ENCODE results near the gene WDR72.
"Not testable (repeated sequence)": the region's sequence is repeated elsewhere in the genome, so short reads cannot be mapped to it uniquely, and the experiment has no call there.

The WDR72 gene

DNA sequence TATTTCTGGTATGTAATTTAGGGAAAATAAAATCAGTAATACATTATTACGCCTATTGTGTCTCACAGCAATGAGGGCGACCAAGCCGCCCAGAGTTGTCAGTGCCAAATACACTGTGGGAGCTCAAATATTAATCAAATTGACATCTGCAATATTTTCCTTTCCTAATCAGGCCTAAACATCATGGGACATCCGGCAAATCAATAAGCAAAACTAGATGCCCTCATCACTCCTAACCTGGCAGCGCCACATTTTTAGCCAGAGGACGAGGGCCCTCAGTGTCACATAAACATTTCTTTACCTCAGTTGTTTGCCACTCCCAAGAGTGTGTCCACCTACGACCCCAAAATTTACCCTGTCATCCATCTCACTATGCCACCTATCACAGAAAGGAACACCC, 64.1 kb downstream of the WDR72 start:
- DNase-seq, result no peak

DNA sequence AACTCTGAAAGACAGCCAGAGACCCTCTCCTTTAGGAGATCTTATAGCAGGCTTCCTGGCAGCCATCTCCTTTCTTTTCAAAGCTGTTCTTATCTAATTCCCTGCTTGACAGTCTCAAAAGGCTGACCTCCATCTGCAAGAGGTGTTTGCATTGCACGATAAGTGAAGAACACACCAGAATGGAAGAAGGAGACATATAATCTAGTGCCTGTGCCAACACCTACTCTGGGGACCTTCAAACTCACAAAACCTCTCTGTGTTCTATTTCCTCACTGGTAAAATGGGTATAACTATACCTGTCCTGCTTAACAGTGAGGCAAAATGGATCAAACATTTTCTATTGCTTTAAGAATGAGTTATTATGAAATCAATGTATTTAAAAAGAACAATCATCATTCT, 65.0 kb downstream of the WDR72 start:
- DNase-seq, result no peak

- DNase-seq, result no peak
These were observed 65.6 kb downstream of the WDR72 start for GRCh38 chr15:53693729-53694475.

DNA sequence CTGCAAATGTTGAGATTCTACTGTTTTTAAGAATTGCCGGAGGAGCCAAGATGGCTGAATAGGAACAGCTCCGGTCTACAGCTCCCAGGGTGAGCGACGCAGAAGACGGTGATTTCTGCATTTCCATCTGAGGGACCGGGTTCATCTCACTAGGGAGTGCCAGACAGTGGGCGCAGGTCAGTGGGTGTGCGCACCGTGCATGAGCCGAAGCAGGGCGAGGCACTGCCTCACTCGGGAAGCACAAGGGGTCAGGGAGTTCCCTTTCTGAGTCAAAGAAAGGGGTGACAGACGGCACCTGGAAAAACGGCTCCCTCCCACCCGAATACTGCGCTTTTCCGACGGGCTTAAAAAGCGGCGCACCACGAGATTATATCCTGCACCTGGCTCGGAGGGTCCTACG, 75.3 kb downstream of the WDR72 start:
- not testable (repeated sequence) for DNase-seq

DNA sequence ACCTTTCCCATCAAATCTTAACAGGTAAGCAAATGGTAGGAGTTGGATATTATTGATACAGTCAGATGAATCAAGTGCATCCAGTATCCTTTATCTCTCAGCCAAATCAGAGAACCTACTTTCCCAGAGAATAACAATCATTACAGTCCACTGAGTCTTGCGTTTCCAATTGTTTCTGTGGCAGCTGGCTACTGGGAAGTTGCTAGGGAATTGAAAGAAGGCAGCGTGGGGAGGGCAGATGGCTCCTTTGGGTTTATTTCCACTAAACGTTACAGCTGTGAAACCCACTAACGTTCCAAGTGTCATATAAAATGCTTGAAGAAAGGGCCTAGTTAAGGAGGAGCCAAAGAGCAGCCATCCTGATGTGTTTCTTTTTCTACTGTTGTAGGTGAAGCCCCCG, 78.4 kb downstream of the WDR72 start:
- no peak for DNase-seq

DNA sequence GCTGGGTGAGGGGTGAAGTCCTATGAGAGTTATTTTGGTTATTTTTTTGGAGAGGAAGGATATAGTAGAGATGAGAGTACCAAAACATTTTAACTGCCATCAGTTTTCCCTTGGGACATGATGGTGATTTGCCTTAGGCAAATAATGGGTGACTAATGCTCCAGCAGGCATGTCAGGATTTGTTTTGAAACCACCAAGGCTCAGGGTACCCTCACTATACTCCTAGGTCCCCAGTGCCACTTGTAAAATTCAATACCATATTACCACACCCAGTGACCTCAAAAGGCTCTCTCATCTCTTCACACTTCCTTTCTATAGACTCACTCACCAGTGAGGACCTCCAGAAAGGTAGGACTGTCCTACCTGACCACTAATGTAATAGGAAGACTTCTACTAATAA, 83.6 kb downstream of the WDR72 start:
- no peak for DNase-seq

DNA sequence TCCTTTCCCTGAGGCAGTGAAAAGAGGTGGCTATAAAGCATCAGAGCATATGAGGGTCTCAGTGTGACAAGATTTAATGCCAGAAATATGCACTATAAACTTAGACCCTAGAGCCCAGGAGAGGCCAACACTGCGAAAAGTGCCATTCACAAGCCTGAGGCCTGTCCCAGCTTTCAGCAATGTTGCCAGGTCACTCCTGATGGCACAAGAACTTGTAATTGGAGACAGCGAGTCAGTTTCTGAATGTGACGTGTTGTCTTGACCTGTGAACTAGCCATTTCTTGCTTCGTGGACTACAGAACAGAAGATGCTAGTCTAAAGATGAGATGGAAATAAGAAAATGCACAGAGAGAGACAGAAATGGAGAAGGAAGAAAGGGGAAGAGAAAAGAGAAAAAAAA, 87.9 kb downstream of the WDR72 start:
- no peak for DNase-seq

- DNase-seq, result no peak
These were observed 88.8 kb downstream of the WDR72 start for GRCh38 chr15:53670701-53671100.

GRCh38 chr15:53665930-53666329, 93.5 kb downstream of the WDR72 start:
- DNase-seq, result no peak

DNA sequence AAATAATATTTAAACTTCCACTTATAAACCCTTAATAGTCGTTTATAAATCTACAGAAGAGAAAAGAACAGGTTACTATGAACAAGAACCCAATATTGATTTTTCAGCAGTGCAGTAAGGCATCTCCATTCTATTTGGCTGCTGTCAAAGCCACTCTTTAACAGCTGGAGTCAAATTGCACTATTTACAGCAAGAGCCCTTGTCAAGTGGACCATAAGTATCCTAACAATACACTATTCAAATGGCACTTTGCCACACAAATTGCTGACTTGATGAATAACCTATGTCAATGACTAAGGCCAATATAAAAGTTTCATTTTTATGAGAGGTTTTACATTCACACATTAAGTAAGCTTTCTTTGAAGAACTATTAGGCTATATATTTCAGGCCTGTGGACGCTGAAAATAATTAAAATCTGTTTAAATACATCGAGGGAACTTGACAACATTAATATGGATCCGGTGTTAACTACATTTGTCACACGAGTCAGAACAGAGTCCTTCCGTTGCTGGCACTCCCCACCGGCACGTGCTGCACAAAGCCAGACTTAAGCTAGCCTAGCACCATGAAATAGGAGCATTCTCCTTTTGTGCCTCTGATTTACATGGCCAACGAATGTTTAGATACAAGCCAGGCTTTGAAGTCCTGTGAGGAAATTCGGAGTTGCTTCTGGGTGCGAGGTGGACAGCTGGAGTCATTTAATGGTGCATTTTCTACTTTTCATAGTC, 100.5 kb downstream of the WDR72 start:
- DNase-seq, result no peak

DNA sequence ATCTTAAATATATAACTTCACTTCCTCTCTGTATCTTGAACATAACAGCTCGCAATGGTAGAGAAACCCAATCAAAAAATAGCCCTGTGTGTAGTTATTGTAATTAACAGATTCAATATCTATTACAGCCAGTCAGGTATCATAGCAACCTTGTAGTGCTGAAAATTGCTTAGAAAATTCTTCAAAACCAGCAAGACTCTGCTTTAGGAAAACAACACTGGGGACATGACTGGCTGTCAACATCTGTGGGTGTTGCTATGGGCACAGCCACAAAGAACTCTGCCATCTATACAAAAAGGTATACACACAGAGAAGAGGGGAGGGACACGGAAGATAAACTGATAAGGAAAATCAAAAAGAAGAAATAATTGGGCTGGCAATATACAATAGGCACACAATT, 101.2 kb downstream of the WDR72 start:
- no peak for DNase-seq

DNA sequence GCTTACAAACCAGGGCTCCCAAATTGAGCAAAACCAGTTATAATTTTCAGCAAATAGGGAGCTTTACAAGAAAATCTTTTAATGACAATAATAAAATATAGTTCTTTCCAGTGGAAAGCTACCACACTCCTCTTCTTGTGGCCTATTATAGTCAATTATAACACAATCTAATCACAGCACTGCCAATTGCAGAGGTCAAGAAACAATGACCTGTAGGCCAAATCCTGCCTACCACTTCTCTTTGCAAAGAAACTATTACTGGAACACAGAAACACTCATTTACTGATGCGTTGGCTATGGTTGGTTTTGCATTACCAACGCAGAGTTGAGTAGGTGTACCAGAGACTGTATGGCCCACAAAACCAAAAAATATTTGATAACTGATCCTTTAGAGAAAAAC, 110.5 kb downstream of the WDR72 start:
- DNase-seq, result no peak

DNA sequence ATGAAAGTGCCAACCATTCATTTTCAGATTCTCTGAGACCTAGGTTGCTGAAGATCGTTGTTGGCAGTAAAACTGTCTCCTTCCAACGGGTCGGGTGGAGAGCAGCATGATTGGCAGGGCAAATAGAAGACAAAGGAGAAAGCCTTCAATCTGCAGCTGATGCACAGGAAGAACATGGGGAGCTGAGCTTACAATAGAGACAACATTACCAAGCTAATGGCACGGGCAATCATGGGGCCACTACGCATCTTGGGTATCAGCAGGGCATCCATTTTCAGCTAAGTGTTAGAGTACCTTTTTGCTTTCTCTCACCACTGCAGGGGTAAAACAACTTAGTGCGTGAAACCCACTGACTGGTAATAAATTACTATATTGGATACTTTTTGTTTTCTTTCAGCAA, 114.8 kb downstream of the WDR72 start:
- DNase-seq, result no peak

- DNase-seq, result no peak
These were observed 124.9 kb downstream of the WDR72 start for GRCh38 chr15:53634517-53635106.

DNA sequence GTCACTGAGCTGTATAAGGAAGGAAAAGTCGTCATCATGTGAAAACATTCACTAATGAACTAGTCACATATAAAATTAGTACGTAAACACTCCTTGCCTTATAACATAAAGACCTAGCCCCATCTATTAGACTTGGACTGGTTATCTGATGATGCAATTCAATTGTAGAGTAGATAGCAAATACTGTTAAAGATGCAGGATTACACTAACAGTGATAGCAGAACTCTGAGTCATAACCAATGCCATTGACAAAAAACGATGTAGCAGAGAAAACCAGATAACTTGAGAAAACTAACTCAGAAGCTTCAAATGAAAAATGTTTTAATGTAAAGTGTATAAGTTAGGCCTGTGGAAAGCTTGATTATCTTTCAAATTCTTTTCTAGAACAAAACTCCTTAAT, 132.2 kb downstream of the WDR72 start:
- no peak for DNase-seq

DNA sequence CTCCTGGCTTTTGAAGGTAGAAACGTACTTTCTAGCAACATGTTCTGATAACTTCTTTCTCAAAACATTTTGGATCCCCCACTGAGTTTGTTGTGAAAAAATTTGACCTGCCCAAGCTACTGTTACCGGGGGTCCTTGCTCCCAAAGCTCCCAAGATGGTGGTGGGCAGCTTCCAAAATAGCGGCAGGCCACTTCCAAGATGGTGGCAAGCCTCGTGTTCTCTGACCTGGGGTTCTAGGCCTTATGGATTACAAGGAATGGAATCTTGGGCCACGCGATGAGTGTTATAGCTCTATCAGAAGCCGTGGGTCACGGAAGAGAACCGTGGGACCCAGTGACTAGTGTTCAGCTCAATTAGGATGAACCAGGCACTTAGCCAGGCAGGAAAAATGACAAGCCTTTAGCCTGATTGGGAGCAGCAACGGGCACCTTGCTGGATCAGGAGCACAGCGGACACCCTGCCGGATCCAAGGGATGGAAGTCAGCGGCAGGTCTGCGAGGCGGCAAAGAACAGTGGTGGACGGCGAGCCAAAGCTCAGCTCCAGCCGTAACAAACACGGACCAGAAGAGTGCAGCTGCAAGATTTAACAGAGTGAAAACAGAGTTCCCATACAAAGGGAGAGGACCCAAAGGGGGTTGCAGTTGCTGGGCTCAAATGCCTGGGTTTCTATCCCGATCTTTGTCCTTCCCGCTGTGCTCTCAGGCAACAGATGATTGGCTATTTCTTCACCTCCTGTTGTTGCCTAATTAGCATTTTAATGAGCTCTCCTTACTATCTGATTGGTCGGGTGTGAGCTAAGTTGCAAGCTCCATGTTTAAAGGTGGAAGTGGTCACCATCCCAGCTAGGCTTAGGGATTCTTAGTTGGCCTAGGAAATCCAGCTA, 133.3 kb downstream of the WDR72 start:
- no peak for DNase-seq

- no peak for DNase-seq
These were observed 134.2 kb downstream of the WDR72 start for GRCh38 chr15:53625260-53625659.

- no peak for DNase-seq
These were observed 141.0 kb downstream of the WDR72 start for GRCh38 chr15:53618461-53618860.

- DNase-seq, result peak; percentile 50
These were observed 148.1 kb downstream of the WDR72 start for GRCh38 chr15:53611145-53611920.

DNA sequence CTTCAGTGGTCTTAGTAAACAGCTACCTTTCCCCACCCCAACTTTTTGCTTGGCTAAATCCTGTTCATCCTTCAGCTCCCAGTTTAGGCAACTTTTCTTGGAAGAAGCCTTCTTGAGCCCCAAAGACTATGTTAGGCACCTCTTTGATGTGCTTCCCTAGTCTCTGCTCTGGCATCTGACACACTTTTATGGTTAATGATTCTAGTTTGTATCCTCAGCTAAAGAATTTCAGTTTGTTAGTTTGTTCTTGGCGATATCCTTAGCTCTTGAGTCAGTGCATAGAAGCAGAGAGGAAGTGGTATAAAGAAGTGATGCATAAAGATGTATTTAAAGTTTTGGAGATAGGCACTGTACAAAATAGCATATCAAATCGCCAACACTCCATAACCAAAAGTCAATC, 168.4 kb downstream of the WDR72 start:
- DNase-seq, result no peak

GRCh38 chr15:53590380-53590779, 169.1 kb downstream of the WDR72 start:
- no peak for DNase-seq

- DNase-seq, result no peak
These were observed 169.9 kb downstream of the WDR72 start for GRCh38 chr15:53589520-53590057.

Measured in fibroblast of skin of right quadriceps (primary cell).